GM12873 (cell line): Measurements from ENCODE around the gene TMOD3.

Experiments
- CTCF ChIP-seq: IDR thresholded peaks from 2 replicates; pipeline ENCODE4 v1.5.1; 2012; ENCODE audit warnings: low read depth, mild to moderate bottlenecking, moderate library complexity, low read length, control low read depth; ENCODE audit not compliant: insufficient read depth; ENCODE audit errors: missing control alignments

TMOD3 gene

GRCh38 chr15:51869060-51869421 is 39.6 kb downstream of the TMOD3 start:
- no peak for TF ChIP-seq CTCF

GRCh38 chr15:51870774-51871173 is 41.3 kb downstream of the TMOD3 start:
- TF ChIP-seq CTCF = no peak

- no peak for TF ChIP-seq CTCF
These were observed 45.5 kb downstream of the TMOD3 start for GRCh38 chr15:51874751-51875644.

- TF ChIP-seq CTCF = no peak
These were observed 46.7 kb downstream of the TMOD3 start for GRCh38 chr15:51876169-51876568.

- TF ChIP-seq CTCF = no peak
These were observed 49.3 kb downstream of the TMOD3 start for GRCh38 chr15:51878446-51879386.

- no peak for TF ChIP-seq CTCF
These were observed 50.1 kb downstream of the TMOD3 start for GRCh38 chr15:51879555-51879954.

- no peak for TF ChIP-seq CTCF
These were observed 53.9 kb downstream of the TMOD3 start for GRCh38 chr15:51883271-51883837.
